PFSK-1 (cell line): Measurements from ENCODE around the gene KRI1.

Experiments
- FOXP2 ChIP-seq: optimal IDR thresholded peaks from 2 replicates; pipeline ENCODE3; 2011; ENCODE audit warnings: borderline replicate concordance, control low read depth, inconsistent platforms; ENCODE audit not compliant: insufficient read depth; ENCODE audit errors: extremely low read length, extremely low read depth
- POLR2AphosphoS5 ChIP-seq: IDR thresholded peaks from 2 replicates; pipeline ENCODE4 v1.6.1; 2012; ENCODE audit warnings: low read depth, mild to moderate bottlenecking, control low read depth, low read length, moderate library complexity
- REST ChIP-seq, 2 experiments: IDR thresholded peaks; 2 replicates each; pipeline versions ENCODE4 v1.6.1 to v1.8.0; 2011 to 2012; ENCODE audit warnings: low read depth in 2 of 2, low read length in 2 of 2, control low read depth in 1 of 2, inconsistent platforms in 1 of 2, mild to moderate bottlenecking in 1 of 2, moderate library complexity in 1 of 2; ENCODE audit not compliant: insufficient read depth in 1 of 2
- SIN3A ChIP-seq: IDR thresholded peaks from 2 replicates; pipeline ENCODE4 v1.6.1; 2012; ENCODE audit warnings: mild to moderate bottlenecking, low read length, moderate library complexity, borderline replicate concordance; ENCODE audit not compliant: insufficient read depth
- TAF1 ChIP-seq: IDR thresholded peaks from 2 replicates; pipeline ENCODE4 v1.6.1; 2012; ENCODE audit warnings: low read length, control low read depth, borderline replicate concordance; ENCODE audit not compliant: insufficient read depth

The KRI1 gene

DNA sequence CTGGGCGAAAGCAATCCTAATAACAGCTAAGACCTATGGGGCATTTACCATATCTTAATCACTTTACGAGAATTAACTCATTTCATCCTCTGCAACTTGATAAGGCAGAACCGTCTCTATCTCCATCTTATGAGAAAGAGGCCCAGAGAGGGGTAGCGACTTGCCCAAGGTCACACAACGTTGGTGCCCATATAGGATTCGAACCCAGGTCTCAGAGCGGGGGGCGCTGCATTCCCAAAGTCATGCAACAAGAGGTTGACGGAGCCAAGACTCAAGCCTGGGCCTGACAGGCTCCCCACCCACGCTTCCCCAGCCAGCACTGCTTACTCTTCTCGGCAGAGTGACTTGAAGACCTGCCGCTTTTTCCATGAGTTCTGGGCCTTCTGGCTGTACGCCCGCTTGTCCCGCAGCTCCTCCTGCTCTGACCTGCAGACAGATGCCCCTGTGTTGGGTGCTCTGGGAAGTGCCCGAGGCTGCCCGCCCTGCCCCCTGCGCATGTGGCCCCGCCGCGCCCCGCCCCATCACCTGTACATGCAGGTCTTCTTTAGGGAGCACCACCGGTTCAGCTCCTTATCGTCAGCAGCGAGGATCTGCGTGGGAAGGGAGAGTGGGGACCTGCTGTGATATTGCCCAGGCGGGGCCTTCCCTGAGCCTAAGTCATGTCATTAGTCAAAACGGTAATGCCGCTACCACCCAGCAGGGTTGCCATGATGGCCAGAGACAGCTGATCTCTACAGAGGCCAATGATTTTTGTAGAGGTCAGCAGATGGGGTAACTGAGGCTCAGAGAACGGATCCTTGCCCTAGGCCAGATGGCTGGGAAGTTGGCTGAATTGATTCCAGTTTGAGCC lies 10.8 kb downstream of the KRI1 start:
- TF ChIP-seq SIN3A (no peak), REST (IDR thresholded peaks at IDR 0.05; ENCODE audit: insufficient read depth in 1 of 2, low read depth in 2 of 2, low read length in 2 of 2) (no peak), FOXP2 (no peak), TAF1 (no peak), POLR2AphosphoS5 (no peak)

DNA sequence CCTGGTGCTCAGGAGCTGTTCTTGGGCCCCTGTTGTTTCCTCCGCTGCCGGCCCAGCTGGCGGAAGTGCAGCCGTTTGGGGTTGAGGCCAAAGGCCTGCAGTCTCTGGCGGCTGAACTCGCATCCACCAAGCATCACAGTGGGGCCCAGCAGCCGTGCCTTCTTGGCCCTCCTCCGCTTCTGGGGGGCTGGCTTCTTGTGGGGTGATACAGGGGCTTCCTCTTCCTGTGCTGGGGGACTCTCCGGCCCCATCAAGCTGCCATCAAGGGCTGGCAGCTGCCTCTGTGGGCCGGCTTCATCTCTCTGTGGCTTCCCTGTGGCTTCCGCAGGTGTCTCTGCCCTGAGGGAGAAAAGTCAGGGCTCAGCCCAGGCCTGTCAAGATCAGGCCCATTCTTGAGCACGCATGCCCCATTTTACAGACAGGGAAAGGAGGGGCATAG lies 11.8 kb downstream of the KRI1 start:
- TF ChIP-seq SIN3A, result no peak

DNA sequence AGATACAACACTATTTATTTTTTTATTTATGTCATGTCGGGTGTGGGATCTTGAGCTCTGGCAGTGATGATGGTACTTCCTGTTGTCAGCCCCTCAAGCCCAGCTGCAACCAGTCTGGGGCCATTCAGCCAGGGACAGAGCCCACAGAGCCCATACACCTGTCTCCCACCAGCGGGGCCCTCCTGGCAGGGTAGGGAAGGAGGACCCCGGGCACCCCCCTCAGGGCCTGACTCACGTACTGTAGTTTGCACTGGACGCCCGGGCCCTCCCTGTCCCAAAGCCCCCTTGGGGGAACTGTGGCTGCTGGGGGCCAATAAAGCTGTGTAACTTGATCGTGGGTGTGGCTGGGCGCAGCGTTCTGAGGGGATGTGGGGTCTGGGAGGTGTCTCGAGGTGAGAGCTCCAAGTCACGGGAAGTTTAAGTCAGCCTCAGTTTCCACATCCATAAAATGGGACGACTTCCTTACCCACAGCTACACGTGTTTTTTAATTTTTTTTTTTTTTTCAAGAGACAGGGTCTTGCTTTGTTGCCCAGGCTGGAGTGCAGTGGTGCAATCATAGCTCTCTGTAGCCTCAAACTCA lies 12.6 kb downstream of the KRI1 start:
- TF ChIP-seq POLR2AphosphoS5 (peak; percentile 25; the same call in 1 of the 2 replicates), TAF1 (no peak), REST (IDR thresholded peaks at IDR 0.05; ENCODE audit: insufficient read depth in 1 of 2, low read depth in 2 of 2, low read length in 2 of 2) (no peak), FOXP2 (no peak)

GRCh38 chr19:10552510-10553053 lies 13.2 kb downstream of the KRI1 start:
- peak; percentile 73; the same call in 1 of the 2 replicates for TF ChIP-seq POLR2AphosphoS5
- TF ChIP-seq TAF1, result no peak
- TF ChIP-seq SIN3A, result 0 out of 2 replicates have a peak, but pooled peaks have one; percentile 49

DNA sequence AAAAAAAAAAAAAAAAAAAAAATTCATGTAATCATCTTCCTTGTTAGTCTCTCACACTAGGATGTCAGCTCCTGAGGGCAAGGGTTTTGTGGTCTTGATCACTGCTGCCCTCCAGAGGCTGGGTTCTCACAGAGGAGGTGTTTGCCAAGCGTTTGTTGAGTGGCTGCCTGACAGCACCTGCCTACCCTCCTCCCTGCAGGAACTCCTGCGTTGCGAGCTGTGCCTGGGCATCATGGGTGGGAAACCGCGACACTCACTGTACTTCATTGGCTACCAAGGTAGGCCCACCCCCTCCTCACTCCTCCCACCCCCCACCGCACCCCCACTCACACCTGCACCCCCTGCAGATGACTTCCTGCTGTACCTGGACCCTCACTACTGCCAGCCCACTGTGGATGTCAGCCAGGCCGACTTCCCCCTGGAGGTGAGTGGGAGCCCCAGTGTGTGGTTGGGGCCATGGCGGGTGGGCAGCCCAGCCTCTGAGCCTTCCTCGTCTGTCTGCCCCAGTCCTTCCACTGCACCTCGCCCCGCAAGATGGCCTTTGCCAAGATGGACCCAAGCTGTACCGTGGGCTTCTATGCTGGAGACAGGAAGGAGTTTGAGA lies 14.0 kb downstream of the KRI1 start:
- no peak for TF ChIP-seq POLR2AphosphoS5
- no peak for TF ChIP-seq REST (IDR thresholded peaks at IDR 0.05; ENCODE audit: insufficient read depth in 1 of 2, low read depth in 2 of 2, low read length in 2 of 2)
- no peak for TF ChIP-seq FOXP2
- TF ChIP-seq SIN3A, result no peak
- TF ChIP-seq TAF1, result no peak
